GM18507 (cell line): ENCODE results near the gene POMT1.
A peak's percentile ranks its signal among the peaks of the same experiment; 100 is the strongest.

Experiments
- DNase-seq: peaks from one replicate; pipeline ENCODE4 v3.0.0; 2011; ENCODE audit warnings: low read depth; ENCODE audit not compliant: insufficient read length; ENCODE audit errors: extremely low spot score
- FAIRE-seq: peaks from 2 replicates; lab custom pipeline; 2011; peaks lifted over from hg19 to GRCh38; lab: Jason Lieb, UNC

The POMT1 gene

GRCh38 chr9:131520503-131520902, 17.8 kb downstream of the POMT1 start:
- FAIRE-seq = no peak

GRCh38 chr9:131521203-131521602, 18.5 kb downstream of the POMT1 start:
- FAIRE-seq (no peak), DNase-seq (no peak)

More at GRCh38 chr9:131520503-131520902, 17.8 kb downstream of the POMT1 start:
- DNase-seq = no peak

GRCh38 chr9:131521822-131522221, 19.1 kb downstream of the POMT1 start:
- no peak for FAIRE-seq

GRCh38 chr9:131522257-131523085, 19.8 kb downstream of the POMT1 start:
- no peak for DNase-seq
- no peak for FAIRE-seq

More at GRCh38 chr9:131521822-131522221, 19.1 kb downstream of the POMT1 start:
- DNase-seq = no peak

- FAIRE-seq = no peak
Observed at GRCh38 chr9:131523086-131523388, 20.3 kb downstream of the POMT1 start.

GRCh38 chr9:131523451-131524435, 21.0 kb downstream of the POMT1 start:
- DNase-seq (no peak), FAIRE-seq (no peak)

More at GRCh38 chr9:131523086-131523388, 20.3 kb downstream of the POMT1 start:
- DNase-seq = no peak

- FAIRE-seq (no peak), DNase-seq (no peak)
Observed at GRCh38 chr9:131524665-131525315, 22.1 kb downstream of the POMT1 start.

GRCh38 chr9:131525643-131526565, 23.2 kb downstream of the POMT1 start:
- DNase-seq = no peak
- no peak for FAIRE-seq

GRCh38 chr9:131528186-131528585, 25.5 kb downstream of the POMT1 start:
- FAIRE-seq = no peak
- no peak for DNase-seq

GRCh38 chr9:131528886-131529505, 26.3 kb downstream of the POMT1 start:
- DNase-seq (no peak), FAIRE-seq (no peak)

GRCh38 chr9:131529597-131530545, 27.2 kb downstream of the POMT1 start:
- FAIRE-seq = no peak

GRCh38 chr9:131530546-131530919, 27.8 kb downstream of the POMT1 start:
- no peak for FAIRE-seq

More at GRCh38 chr9:131529597-131530545, 27.2 kb downstream of the POMT1 start:
- no peak for DNase-seq

GRCh38 chr9:131530920-131531832, 28.5 kb downstream of the POMT1 start, which contains the start of gene UCK1:
Gene UCK1, minus strand, starts transcription at chr9:131531263. Its CDS starts 89 bp downstream, at chr9:131531174.
- FAIRE-seq (peak; percentile 78), DNase-seq (peak; percentile 99)

More at GRCh38 chr9:131530546-131530919, 27.8 kb downstream of the POMT1 start:
- peak; percentile 52 for DNase-seq

- DNase-seq (no peak), FAIRE-seq (no peak)
Observed at GRCh38 chr9:131534721-131535237, 32.1 kb downstream of the POMT1 start.

- DNase-seq (no peak), FAIRE-seq (no peak)
Observed at GRCh38 chr9:131537946-131538345, 35.2 kb downstream of the POMT1 start.
